GM21717 (cell line): Measurements from ENCODE around the gene LOXL3.
A peak's percentile ranks its signal among the peaks of the same experiment; 100 is the strongest.

Experiments
- ATAC-seq: cut with Tn5 transposase; IDR thresholded peaks from one replicate; pipeline ENCODE4 v1.9.1; 2021; ENCODE audit warnings: mild to moderate bottlenecking, moderate library complexity; ENCODE audit not compliant: unreplicated experiment

LOXL3 gene

GRCh38 chr2:74529357-74530238, 24.1 kb downstream of the LOXL3 start, which contains the start of the genes AUP1 and HTRA2:
Gene AUP1 (minus strand): TSS chr2:74529706. CDS start chr2:74529629, 77 bp downstream.
Gene HTRA2 (plus strand): TSS chr2:74529933. CDS start chr2:74530007, 74 bp downstream.
- ATAC-seq, result peak; percentile 74

- peak; percentile 14 for ATAC-seq
These were observed 25.0 kb downstream of the LOXL3 start for GRCh38 chr2:74528600-74529356.

- no peak for ATAC-seq
These were observed 26.0 kb downstream of the LOXL3 start for GRCh38 chr2:74527741-74528140.

- ATAC-seq, result no peak
These were observed 27.0 kb downstream of the LOXL3 start for GRCh38 chr2:74526649-74527230.

GRCh38 chr2:74525717-74526648, 27.8 kb downstream of the LOXL3 start, which contains the start of gene DQX1:
Gene DQX1 (minus strand): TSS chr2:74526231. CDS start chr2:74525729, 502 bp downstream.
- no peak for ATAC-seq

GRCh38 chr2:74524955-74525716, 28.6 kb downstream of the LOXL3 start:
- ATAC-seq, result no peak

GRCh38 chr2:74524005-74524404, 29.7 kb downstream of the LOXL3 start:
- ATAC-seq, result no peak

- no peak for ATAC-seq
These were observed 31.2 kb downstream of the LOXL3 start for GRCh38 chr2:74522516-74522915.

GRCh38 chr2:74516650-74517049, 37.1 kb downstream of the LOXL3 start:
- ATAC-seq, result no peak

- ATAC-seq, result no peak
These were observed 37.6 kb downstream of the LOXL3 start for GRCh38 chr2:74515981-74516633.

GRCh38 chr2:74515271-74515980, 38.3 kb downstream of the LOXL3 start:
- ATAC-seq, result no peak

GRCh38 chr2:74514368-74515270, 39.1 kb downstream of the LOXL3 start, which contains the start of gene TLX2:
Gene TLX2 (plus strand): TSS chr2:74514450. CDS start chr2:74514807, 357 bp downstream.
- no peak for ATAC-seq

GRCh38 chr2:74513605-74514367, 40.0 kb downstream of the LOXL3 start:
- no peak for ATAC-seq

GRCh38 chr2:74512744-74513604, 40.8 kb downstream of the LOXL3 start:
- ATAC-seq, result no peak
